HG02870 (cell line): ENCODE data around the gene PCDHGC5.

Experiments
- ATAC-seq: cut with Tn5 transposase; IDR thresholded peaks from one replicate; pipeline ENCODE4 v1.9.1; 2021; ENCODE audit warnings: mild to moderate bottlenecking, moderate library complexity; ENCODE audit not compliant: unreplicated experiment

PCDHGC5 gene

DNA sequence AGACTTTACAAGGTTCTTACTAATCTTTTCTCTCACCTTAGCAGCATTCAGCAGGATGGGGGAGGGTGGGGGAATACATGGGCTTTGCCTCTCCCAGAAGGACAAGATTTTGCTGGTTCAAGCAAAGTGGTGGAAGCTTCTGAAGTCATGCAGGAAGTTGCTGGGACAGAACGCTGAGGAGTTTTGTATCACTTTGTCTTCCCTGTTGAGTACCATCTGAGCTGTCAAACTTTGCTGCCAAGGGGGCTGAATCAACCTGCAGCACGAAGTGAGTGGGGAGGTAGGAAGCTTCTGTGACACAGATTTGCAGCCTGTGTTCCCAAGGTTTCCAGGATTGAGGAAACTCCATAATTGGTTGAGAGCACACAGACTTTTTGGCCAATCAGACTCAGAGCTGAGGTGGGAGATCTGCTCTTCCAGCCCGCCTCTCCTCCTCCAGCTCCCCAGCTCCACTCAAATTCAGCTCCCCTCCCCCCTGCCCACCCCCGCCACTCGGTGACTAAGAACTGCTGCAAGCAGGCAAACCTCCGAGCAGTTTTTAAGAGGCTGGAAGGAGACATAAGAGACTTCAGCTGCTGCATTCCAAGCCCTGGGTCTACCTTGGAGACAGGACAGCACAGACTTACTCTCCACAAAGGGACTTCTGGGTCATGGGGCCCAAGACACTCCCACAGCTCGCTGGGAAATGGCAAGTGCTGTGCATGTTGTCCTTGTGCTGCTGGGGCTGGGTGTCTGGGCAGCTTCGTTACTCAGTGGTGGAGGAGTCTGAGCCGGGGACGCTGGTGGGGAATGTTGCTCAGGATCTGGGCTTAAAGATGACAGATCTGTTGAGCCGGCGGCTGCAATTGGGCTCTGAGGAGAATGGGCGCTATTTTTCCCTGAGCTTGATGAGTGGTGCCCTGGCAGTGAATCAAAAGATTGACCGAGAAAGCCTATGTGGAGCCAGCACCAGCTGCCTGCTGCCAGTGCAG is at the start of gene PCDHGC5:
Gene PCDHGC5 (plus strand): TSS at position 491 of the 971 bp plus-strand sequence. CDS start 160 bp downstream, at position 651.
- ATAC-seq, result no peak

DNA sequence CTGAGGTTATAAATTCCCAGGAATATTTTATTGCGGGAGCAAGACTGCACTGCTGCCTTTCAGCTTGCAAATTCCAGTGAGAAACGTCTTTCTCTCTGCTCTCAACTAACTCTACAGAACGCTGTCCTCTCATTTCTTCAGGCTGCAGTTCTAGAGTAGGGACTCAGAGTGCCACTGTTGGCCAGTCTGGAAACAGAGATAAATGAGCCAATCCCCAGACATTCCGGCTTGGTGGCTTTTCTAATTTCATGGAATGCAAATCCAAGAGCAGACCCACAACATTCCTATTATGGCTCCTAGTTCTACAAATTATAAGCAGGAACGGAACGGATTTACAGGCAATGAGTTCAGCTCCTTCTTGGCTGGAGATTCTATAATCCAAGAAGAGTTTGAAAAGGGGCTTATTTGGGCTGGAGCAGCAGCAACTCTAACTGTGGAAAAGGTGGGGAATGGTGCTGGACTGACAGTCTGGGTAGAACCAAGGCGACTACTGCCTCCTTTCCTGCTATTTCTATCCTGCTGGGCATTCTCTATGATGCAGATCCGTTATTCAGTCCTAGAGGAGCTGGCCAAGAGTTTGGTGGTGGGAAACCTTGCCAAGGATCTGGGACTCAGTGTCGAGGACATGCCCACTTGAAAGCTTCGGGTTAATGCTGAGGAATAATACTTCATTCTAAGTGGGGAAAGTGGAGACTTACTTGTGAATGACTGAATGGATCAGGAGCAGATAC is 49.3 kb upstream of the PCDHGC5 start:
- ATAC-seq, result no peak

DNA sequence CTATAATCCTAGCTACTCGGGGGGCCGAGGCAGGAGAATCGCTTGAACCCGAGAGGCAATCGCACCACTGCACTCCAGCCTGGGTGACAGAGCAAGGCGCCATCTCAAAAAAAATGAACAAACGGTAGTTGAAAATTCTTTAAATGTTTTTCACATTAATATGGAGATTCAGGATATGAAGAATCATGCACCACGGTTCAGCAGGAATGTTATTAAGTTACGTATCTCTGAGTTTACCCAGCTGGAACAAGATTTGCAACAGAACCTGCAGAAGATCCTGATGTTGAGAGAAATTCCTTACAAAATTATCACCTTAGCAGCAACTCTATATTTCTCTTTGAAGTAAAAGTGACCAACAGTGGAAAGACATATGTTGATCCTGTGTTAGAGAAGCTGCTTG is 48.5 kb upstream of the PCDHGC5 start:
- ATAC-seq, result no peak

DNA sequence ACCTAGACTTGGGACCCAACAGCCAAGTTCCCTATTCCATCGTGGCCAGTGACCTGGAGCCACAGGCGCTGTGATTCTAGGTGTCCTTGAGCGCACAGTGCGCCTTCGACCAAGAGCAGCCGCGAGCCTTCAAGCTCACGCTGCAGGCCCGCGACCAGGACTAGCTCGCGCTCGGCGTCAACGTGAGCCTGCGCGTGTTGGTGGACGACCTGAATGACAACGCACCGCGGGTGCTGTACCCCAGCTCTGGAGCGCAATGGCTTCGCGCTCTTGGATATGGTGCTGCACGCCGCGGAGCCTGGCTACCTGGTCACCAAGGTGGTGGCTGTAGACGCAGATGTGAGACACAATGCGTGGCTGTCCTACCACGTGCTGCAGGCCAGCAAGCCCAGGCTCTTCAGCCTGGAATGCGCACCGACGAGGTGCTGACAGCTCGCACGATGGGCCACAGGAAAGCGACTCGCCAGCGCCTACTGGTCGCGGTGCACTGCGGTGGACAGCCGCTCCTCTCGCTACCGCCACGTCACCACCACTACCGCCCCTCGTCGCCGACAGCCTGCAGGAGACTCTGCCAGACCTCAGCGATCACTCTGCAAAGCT is 47.2 kb upstream of the PCDHGC5 start:
- no peak for ATAC-seq

DNA sequence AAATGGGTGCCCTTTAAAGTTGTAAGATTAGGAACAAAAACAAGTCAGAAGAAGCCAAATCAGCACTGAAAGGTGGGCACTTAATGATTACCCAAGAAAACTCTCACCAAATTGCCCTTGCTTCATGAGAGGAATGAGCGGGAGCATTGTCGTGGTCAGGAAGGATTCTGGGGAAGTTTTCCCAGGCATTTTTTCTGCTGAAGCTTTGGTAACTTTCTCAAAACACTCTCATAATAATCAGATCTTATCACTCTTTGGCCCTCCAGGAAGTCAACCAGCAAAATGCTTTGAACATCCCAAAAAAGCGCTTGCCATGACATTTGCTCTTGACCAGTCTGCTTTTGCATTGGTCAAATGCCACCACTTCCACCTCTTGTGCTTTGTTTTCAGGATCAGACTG is 23.5 kb upstream of the PCDHGC5 start:
- no peak for ATAC-seq

DNA sequence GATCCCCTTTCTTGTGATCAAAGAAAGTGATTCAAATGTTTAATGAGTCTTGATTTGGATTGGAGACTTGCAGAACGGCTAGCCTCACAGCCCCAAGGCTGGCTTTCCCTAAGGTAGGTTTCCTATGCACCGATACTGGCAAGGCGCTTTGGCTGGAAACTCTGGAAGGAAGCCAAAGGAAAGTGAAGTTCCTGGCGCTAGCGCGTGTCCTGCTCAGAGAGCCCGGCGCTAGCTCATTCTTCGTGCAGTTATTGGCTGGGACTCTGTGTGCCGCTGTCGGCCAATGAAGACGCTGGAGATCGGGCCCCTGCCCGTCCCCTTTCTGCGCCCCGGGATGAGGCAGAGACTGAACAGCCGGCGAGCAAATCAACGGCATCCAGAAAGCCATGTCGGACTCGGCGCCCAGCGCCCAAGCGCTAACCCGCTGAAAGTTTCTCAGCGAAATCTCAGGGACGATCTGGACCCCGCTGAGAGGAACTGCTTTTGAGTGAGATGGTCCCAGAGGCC is 13.2 kb upstream of the PCDHGC5 start, which contains the start of gene PCDHGC3:
Gene PCDHGC3 (plus strand): TSS at position 342 of the 507 bp plus-strand sequence. CDS start 151 bp downstream, at position 493.
- ATAC-seq, result peak; percentile 98

DNA sequence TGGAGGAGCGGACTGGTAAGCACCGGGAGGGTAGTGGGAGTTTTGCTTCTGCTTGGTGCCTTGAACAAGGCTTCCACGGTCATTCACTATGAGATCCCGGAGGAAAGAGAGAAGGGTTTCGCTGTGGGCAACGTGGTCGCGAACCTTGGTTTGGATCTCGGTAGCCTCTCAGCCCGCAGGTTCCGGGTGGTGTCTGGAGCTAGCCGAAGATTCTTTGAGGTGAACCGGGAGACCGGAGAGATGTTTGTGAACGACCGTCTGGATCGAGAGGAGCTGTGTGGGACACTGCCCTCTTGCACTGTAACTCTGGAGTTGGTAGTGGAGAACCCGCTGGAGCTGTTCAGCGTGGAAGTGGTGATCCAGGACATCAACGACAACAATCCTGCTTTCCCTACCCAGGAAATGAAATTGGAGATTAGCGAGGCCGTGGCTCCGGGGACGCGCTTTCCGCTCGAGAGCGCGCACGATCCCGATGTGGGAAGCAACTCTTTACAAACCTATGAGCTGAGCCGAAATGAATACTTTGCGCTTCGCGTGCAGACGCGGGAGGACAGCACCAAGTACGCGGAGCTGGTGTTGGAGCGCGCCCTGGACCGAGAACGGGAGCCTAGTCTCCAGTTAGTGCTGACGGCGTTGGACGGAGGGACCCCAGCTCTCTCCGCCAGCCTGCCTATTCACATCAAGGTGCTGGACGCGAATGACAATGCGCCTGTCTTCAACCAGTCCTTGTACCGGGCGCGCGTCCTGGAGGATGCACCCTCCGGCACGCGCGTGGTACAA is 12.6 kb upstream of the PCDHGC5 start:
- peak; percentile 30 for ATAC-seq

DNA sequence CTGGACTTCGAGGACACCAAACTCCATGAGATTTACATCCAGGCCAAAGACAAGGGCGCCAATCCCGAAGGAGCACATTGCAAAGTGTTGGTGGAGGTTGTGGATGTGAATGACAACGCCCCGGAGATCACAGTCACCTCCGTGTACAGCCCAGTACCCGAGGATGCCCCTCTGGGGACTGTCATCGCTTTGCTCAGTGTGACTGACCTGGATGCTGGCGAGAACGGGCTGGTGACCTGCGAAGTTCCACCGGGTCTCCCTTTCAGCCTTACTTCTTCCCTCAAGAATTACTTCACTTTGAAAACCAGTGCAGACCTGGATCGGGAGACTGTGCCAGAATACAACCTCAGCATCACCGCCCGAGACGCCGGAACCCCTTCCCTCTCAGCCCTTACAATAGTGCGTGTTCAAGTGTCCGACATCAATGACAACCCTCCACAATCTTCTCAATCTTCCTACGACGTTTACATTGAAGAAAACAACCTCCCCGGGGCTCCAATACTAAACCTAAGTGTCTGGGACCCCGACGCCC is 11.8 kb upstream of the PCDHGC5 start:
- no peak for ATAC-seq

DNA sequence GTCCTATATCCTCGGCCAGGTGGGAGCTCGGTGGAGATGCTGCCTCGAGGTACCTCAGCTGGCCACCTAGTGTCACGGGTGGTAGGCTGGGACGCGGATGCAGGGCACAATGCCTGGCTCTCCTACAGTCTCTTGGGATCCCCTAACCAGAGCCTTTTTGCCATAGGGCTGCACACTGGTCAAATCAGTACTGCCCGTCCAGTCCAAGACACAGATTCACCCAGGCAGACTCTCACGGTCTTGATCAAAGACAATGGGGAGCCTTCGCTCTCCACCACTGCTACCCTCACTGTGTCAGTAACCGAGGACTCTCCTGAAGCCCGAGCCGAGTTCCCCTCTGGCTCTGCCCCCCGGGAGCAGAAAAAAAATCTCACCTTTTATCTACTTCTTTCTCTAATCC is 11.1 kb upstream of the PCDHGC5 start:
- ATAC-seq, result no peak

DNA sequence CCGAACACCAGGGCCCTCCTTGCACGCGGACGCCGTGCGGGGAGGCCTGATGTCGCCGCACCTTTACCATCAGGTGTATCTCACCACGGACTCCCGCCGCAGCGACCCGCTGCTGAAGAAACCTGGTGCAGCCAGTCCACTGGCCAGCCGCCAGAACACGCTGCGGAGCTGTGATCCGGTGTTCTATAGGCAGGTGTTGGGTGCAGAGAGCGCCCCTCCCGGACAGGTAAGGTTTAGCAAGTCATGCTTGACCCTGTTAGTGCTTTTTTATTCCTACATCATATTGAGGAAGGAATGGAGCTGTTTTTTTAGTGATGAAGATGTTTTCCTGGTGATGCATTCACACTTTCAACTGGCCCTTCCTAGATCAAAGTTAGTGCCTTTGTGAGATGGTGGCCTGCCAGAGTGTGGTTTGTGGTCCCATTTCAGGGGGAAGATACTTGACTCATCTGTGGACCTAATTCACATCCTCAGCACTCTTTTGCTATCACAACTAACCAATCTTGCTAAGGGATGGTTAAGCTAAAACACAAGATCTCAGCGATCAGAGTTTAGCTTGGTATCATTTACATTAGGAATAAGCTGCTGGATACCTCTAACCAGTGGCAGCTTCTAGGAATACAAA is 10.4 kb upstream of the PCDHGC5 start:
- no peak for ATAC-seq

DNA sequence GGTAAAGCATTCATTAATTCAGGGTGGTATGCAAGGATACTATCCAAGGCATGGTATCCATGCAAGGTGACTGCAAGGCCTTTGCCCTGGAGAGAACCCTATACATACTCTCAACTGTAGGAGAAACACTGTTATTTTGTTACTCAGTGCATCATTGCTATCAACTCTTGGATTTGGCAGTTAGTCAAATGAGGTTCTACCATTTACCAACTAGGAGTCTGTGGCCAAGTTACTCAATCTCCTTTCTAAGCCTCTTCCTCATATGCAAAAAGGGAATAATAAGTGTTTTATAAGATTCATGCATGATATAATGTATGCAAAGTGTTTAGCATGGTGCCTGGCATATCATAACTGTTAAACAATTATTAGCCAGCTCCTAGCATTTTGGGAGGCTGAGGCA is 9.1 kb upstream of the PCDHGC5 start:
- ATAC-seq, result no peak

DNA sequence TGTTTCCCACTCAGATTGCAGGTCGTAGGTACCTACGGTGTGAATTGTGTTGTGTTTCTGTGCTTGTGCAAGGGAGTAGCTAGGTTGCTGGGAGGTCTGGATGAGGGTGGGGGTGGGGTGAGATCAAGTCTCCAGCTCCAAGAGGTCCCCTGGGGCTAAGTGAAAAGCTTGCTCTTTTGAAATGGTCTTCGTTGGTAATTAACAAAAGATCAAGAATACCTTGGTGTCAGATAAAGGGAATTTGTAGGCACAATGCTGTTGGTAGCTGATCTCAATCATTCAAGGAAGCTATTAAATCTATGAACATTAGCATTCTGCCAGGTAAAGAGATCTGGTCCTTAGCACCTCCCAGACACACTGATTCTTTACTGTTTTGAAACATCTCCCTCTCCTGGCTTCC is 5.0 kb upstream of the PCDHGC5 start:
- ATAC-seq, result no peak

DNA sequence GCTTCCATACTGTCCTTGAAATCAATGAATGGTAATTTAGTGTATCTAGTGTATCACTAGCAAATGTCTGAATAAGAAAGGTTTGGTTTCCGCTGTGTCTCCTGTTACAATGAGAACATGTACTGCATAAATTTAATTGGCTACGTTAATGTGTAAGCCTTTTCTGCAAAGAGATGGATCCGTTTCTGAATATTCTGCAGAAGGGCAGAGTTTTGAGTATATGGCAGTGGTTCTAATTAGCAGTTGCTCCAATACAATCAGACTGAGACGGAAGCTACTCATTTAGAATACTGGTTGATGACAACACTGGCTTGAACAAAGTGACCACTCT is 4.6 kb upstream of the PCDHGC5 start:
- no peak for ATAC-seq

DNA sequence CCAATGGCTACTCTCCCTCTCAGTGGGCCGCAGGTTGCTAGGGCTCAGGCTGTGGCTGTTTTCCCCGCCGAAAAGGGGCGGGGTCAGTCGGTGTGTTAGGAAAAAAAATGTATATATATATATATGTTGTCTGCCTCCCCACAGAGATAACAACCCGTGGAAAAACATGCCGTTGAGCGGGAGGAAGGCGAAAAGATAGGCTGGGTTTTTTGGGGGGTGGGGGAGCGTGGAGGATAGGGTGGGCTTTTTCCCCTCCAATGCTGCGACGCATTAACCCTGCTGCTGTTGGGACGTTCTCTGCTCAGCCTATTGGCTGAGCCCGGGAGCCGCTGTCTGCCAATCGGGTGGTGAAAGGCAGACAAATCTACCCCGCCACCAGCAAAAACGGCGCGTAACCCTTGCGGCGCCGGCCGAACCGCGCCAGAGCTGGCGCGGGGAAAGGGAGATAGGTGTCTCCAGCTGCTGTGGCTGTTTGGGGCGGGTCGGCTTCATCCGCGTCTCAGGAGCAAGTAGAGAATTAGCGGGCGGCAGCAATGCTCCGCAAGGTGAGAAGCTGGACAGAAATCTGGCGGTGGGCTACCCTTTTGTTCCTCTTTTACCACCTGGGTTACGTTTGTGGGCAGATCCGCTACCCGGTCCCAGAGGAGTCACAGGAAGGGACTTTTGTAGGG is 4.1 kb upstream of the PCDHGC5 start, which contains the start of gene PCDHGC4:
Gene PCDHGC4 (plus strand): TSS at position 390 of the 671 bp plus-strand sequence. CDS start 144 bp downstream, at position 534.
- ATAC-seq, result peak; percentile 46

DNA sequence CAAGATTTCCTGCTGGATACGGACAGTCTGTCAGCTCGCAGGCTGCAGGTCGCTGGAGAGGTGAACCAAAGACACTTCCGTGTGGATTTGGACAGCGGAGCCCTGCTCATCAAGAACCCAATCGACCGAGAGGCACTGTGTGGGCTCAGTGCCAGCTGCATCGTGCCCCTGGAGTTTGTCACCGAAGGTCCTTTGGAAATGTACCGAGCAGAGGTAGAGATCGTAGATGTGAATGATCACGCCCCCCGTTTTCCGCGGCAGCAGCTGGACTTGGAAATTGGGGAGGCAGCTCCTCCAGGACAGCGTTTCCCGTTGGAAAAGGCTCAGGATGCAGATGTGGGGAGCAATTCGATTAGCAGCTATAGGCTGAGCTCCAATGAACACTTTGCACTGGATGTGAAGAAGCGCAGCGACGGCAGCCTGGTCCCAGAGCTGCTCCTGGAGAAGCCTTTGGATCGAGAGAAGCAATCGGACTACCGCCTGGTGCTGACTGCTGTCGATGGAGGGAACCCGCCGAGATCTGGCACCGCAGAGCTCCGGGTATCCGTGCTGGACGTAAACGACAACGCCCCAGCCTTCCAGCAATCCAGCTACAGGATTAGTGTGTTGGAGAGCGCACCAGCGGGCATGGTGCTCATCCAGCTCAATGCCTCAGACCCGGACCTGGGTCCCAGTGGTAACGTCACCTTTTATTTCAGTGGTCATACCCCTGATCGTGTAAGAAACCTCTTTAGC is 3.4 kb upstream of the PCDHGC5 start:
- no peak for ATAC-seq

DNA sequence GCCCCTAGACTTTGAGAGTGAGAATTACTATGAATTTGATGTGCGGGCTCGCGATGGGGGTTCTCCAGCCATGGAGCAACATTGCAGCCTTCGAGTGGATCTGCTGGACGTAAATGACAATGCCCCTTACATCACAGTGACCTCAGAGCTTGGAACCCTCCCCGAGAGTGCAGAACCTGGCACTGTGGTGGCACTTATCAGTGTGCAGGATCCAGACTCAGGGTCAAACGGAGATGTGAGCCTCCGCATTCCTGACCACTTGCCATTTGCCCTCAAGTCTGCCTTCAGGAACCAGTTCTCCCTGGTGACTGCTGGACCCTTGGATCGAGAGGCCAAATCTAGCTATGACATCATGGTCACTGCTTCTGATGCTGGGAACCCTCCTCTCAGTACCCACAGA is 2.8 kb upstream of the PCDHGC5 start:
- no peak for ATAC-seq

DNA sequence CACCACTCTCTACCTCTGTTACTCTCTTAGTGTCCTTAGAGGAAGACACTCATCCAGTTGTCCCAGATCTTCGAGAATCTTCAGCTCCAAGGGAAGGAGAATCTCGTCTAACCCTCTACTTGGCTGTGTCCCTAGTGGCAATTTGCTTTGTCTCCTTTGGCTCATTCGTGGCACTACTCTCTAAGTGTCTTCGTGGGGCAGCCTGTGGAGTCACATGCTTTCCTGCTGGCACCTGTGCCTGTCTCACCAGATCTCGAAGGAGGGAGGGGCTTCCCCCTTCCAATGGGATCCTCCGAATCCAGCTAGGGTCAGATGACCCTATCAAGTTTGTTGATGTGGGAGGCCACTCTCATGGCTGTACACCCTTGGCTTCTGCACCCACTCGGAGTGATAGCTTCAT is 1.8 kb upstream of the PCDHGC5 start:
- ATAC-seq, result no peak

DNA sequence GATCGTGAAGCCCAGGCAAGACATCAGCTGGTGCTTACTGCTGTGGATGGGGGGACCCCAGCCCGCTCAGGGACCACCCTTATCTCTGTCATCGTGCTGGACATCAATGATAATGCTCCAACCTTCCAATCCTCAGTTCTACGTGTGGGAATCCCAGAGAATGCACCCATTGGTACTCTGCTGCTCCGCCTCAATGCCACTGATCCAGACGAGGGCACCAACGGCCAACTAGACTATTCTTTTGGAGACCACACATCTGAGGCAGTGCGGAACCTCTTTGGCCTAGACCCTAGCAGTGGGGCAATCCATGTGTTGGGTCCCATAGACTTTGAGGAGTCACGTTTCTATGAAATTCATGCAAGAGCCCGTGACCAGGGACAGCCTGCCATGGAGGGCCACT is 960 bp downstream of the PCDHGC5 start:
- ATAC-seq, result no peak

DNA sequence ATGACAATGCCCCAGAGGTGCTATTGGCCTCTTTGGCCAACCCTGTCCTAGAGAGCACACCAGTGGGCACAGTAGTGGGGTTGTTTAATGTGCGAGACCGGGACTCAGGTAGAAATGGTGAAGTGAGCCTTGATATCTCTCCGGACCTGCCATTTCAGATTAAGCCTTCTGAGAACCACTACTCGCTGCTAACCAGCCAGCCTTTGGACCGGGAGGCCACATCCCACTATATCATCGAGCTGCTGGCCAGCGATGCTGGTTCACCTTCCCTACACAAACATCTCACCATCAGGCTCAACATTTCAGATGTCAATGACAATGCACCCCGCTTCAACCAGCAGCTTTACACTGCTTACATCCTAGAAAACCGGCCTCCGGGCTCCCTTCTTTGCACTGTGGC is 1.4 kb downstream of the PCDHGC5 start:
- no peak for ATAC-seq
